ENCODE measurements around the gene C16orf86.
"Not testable (repeated sequence)": the region's sequence is repeated elsewhere in the genome, so short reads cannot be mapped to it uniquely, and the experiment has no call there.

The C16orf86 gene

GRCh38 chr16:67685388-67686112, 18.9 kb downstream of the C16orf86 start:
- DNase-seq = no peak

DNA sequence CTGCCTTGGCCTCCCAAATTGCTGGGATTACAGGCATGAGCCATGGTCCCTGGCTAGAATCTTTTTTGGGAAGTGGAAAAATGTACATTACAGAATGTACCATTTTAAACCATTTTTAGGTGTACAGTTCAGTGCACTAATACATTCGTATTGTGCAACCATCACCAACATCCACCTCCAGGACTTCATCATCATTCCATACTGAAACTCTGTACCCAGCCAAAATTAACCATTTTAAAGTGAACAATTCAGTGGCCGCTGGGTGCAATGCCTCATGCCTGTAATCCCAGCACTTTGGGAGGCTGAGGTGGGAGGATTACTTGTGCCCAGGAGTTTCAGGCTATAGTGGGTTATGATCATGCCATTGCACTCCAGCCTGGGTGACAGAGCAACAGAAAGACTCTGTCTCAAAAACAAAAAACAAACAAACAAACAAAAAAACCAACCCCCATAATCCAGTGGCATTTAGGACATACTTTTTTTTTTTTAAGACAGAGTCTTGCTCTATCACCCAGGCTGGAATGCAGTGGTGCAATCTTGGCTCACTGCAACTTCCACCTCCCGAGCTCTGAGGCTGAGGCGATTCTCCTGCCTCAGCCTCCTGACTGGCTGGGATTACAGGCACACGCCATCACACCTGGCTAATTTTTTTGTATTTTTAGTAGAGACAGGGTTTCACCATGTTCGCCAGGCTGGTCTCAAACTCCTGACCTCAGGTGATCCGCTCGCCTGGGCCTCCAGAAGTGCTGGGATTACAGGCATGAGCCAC, 27.1 kb downstream of the C16orf86 start:
- DNase-seq = not testable (repeated sequence)

DNA sequence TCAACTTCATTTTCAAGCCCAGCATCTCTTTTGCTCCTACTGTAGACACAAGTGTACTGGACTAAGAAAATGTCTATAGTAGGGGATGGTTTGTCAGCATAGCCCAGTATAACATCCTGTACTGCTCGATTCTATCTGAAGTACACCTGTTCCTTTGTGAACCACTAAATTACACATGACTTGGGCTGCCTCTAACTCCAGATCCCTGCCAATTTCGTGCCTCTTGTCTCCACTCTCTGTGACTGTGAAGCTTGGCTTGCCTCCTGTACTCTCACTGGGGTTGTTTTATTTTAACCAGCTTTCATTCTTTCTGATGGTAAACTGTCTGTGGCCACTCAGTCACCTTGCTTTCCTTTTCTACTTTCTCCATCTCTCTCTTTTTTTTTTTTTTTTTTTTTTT, 28.0 kb downstream of the C16orf86 start:
- no peak for DNase-seq

GRCh38 chr16:67697422-67698185, 31.0 kb downstream of the C16orf86 start:
- no peak for DNase-seq

DNA sequence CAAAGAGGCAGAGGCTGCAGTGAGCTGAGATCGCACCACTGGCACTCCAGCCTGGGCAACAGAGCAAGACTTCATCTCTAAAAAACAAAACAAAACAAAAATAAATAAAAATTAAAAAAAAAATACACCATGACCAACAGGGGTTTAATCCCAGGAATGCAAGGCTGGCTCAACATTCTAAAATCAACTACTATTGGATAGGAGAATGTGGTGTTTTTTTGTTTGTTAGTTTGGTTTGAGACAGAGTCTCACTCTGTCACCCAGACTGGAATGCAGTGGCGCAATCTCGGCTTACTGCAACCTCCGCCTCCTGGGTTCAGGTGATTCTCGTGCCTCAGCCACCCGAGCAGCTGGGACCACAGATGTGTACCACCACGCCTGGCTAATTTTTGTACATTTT, 32.7 kb downstream of the C16orf86 start:
- no peak for DNase-seq

DNA sequence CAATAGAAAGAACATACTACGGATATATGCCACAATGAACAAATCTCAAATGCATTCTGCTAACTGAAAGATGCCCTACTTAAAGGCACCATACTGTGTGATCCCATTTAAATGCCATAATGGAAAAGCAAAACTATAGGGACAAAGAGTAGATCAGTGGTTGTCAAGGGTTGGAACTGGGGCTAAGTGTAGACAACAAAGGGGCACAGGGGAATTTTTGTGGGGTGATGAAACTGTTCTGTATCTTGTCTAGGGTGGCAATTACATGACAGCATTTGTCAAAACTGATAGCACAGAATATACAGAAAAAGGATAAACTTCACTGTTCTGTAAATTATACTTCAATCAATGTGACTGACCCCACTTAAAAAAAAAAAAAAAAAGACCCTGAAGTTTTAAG, 34.8 kb downstream of the C16orf86 start:
- DNase-seq = no peak

DNA sequence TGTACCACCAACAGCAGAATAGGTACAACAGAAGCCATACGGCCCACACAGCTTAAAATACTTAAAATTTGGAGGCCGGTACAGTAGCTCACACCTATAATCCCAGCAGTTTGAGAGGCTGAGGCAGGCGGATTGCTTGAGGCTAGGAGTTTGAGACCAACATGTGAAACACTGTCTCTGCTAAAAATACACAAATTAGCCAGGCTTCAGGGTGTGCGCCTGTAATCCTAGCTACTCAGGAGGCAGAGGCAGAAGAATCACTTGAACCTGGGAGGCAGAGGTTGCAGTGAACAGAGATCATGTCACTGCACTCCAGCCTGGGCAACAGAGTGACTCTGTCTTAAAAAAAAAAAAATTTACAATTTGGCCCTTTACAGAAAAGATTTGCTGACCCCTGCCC, 35.5 kb downstream of the C16orf86 start:
- DNase-seq = no peak

DNA sequence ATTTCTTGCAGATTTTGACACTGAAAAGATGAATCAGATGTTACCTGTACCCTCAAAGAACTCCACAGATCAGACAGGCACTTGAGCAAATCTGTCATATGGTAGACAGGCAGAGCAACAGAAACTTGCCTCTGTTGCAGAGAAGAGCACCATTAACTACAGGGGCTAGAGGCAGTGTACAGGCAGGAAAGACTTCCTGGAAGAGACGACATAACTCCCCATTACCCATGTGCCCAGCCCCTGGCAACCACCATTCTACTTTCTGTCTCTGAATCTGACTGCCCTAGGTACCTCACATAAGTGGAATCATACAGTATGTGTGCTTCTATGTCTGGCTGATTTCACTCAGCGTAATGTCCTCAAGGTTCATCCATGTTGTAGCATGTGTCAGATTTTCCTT, 37.0 kb downstream of the C16orf86 start:
- DNase-seq = no peak

- DNase-seq = no peak
These were observed 37.5 kb downstream of the C16orf86 start for GRCh38 chr16:67704110-67704509.

- DNase-seq = no peak
These were observed 40.6 kb downstream of the C16orf86 start for GRCh38 chr16:67707210-67707609.

- peak in 1 of 56 donors; percentile 4 for DNase-seq
These were observed 41.2 kb downstream of the C16orf86 start for GRCh38 chr16:67707790-67708189.

DNA sequence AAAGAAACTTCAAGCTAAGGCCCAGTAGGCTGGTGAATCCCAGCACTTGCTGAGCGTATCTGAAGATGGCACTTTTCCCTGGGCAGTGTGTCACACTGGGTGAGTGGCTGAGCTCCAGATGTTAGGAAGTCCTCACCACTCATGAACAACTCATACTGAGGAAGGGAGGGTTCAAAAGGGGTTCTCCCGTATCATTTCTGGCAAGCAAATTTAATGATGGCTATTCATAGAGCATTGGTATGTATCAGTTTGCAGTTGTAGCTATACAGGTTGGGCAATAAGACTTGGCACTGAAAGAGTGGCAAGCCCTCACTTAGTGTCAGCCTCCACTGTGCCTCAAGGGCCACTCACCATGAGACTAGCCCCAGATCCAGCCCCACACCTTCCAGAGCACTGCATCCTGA, 41.8 kb downstream of the C16orf86 start:
- DNase-seq = no peak

DNA sequence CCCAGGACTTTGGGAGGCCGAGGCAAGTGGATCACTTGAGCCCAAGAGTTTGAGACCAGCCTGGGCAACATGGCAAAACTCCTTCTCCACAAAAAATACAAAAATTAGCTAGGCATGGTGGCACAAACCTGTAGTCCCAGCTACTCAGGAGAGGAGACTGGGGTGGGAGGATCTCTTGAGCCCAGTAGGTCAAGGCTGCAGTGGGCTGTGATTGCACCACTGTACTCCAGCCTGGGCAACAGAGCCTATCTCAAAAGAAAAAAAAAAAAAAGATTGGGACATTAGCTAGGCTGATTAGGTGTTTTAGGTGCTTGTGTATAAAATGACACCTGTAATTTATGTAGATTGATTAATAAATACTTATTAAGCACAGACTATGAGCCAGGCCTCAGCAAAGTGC, 42.4 kb downstream of the C16orf86 start:
- no peak for DNase-seq

- DNase-seq = no peak
These were observed 44.0 kb downstream of the C16orf86 start for GRCh38 chr16:67710607-67711006.

DNA sequence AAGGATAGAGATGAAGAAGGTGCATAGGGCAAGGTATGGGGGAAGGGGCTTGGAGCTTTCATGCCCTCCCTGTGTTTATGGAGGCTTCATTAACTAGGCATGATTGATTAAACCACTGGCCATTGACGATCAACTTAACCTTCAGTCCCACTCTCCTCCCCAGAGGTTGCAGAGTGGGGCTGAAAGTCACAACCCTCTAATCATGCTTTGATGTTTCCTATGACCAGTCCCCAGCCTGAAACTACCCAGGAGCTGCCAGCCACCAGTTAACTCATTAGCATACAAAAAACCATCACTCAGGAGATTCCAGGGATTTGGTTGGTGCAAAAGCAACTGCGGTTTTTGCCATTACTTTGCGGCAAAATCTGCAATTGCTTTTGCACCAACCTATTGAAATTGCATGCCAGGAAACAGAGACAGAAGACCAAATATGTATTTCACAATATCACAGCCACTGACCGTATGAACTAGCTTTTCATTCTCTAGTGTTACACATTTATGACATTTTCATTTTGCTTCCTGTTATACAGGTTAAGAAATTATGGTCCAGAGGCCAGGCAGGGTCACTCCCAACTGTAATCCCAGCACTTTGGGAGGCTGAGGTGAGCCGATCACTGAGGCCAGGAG, 47.1 kb downstream of the C16orf86 start:
- DNase-seq = no peak

DNA sequence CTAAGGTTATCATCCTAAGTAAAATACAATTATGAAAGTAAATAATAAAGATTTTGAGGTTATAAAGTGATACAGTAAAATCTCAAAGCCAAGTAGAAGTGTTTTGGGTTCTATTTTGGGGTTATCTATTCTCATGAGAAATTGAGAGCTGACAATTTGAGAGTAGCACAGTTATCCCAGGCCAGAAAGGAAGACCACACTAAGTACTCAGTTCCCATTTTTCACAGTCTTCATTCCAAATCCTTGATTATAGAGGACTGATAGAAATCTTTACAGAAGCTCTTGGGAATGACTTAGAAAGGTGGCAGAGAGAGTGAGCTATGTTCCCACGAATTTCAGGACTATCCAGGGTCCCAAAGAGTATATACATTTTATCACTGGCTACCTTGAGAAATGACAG, 47.9 kb downstream of the C16orf86 start:
- no peak for DNase-seq

DNA sequence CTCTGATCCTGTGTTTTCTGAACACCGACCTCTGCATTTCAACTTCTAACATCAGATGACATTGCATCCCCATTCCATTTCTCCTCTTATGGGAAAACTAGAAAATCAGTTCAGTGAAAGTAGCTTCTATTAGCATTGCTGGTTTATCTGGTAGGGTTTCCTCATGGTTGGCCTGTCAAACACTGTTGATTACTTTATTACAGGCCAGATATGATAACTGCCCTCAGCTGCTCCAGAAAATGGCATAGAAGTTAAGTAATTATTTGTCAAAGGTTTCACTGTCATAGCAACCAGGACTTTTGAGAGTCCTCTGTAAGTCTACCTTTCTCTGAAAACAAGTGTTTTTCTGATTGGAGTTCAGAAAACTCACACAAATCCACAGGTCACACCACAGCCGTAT, 49.5 kb downstream of the C16orf86 start:
- DNase-seq = no peak

Measured in nucleus accumbens (tissue), 56 donors.